HUES64 (cell line): ENCODE data around the gene RMI2. TPM values are rescaled to one million over a fixed set of nuclear protein-coding genes. Genes with fewer than 3 reads are reported as not detected.
"Not testable (repeated sequence)": the region's sequence is repeated elsewhere in the genome, so short reads cannot be mapped to it uniquely, and the experiment has no call there.

ENCODE experiments used
- H3K27ac ChIP-seq: 2 replicates; pipeline ENCODE4 v1.7.0; 2013; ENCODE audit warnings: low read depth, low read length, inconsistent platforms
- H3K27me3 ChIP-seq: 2 replicates; pipeline ENCODE4 v1.6.1; 2013; ENCODE audit warnings: mild to moderate bottlenecking, low read length; ENCODE audit not compliant: insufficient read depth
- H3K36me3 ChIP-seq: 2 replicates; pipeline ENCODE4 v1.6.1; 2013; ENCODE audit warnings: mild to moderate bottlenecking, low read length; ENCODE audit not compliant: insufficient read depth
- H3K4me1 ChIP-seq: 2 replicates; pipeline ENCODE4 v1.6.1; 2013; ENCODE audit warnings: mild to moderate bottlenecking, low read length, moderate library complexity; ENCODE audit not compliant: insufficient read depth
- H3K4me3 ChIP-seq: 2 replicates; pipeline ENCODE4 v1.5.1; 2013; ENCODE audit warnings: mild to moderate bottlenecking, low read length, moderate library complexity
- H3K9ac ChIP-seq: 2 replicates; pipeline ENCODE4 v1.6.1; 2013; ENCODE audit warnings: mild to moderate bottlenecking, low read depth, low read length
- H3K9me3 ChIP-seq: 2 replicates; pipeline ENCODE4 v1.6.1; 2013; ENCODE audit warnings: low read depth, low read length; ENCODE audit not compliant: insufficient read depth
- WGBS: fragments of 150-250, 120-280 bp; methylation state at CpG from one replicate; pipeline ENCODE4 v1.1.7; 2013; ENCODE audit warnings: missing lambda C conversion rate; 5-methylcytosine and 5-hydroxymethylcytosine counted together
- polyA plus RNA-seq, 2 experiments: library from polyadenylated mRNA; stranded (reverse); fragments of 50-300 nt; gene quantifications; one replicate each; pipeline ENCODE4 v1.2.3, GENCODE V29; 2013

RMI2 gene
- 63.3 TPM for polyA plus RNA-seq (2013, experiment 1 of 2)
- polyA plus RNA-seq (2013, experiment 2 of 2), result 70.4 TPM

DNA sequence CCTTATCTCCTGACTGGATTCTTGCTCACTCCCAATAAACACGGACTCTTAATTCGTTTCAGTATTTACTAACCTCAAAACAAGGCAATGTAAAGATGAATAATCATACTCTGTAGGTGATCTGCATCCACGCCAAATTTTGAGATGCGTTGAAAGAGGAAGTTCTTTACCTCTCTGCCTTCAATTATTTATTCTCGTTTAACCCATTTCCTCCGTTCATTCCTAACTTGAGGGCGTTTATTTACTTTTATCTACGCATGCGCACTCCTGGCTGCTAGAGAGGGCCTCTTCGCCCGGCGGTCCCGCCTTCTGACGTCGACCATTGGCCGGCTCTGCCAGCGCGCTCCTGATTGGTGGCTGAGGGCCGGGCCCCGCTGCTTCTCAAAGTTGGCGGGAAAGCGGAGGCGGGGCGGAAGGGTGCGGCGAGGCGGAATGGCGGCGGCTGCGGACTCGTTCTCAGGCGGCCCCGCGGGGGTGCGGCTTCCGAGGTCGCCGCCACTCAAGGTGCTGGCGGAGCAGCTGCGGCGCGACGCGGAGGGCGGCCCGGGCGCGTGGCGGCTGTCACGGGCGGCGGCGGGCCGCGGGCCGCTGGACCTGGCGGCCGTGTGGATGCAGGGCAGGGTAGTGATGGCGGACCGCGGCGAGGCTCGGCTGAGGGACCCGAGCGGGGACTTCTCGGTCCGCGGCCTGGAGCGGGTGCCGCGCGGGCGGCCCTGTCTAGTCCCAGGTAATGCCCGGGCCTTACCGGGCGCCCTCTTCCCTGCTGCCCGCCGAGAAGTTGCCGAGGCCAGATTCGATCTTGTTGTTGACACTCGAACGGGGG, at the start of gene RMI2:
RMI2 (plus strand) TSS at position 420 of the 823 bp plus-strand sequence; CDS start at position 433, 13 bp downstream.
- H3K27me3 ChIP-seq, result no peaks in the 10 kb centered on the region
- peak within 1 kb of the TSS; percentile 43; the same call in 1 of the 2 replicates for H3K27ac ChIP-seq
- under 1% methylated on average over 82 of the region's 82 CpGs for WGBS
- peak within 1 kb of the TSS; percentile 90 for H3K9ac ChIP-seq
- H3K4me3 ChIP-seq, result peak within 1 kb of the TSS; percentile 86
- no peaks in the 10 kb centered on the region for H3K36me3 ChIP-seq
- H3K4me1 ChIP-seq, result peaks cover 18% of the 10 kb centered on the region
- no peaks in the 10 kb centered on the region for H3K9me3 ChIP-seq

DNA sequence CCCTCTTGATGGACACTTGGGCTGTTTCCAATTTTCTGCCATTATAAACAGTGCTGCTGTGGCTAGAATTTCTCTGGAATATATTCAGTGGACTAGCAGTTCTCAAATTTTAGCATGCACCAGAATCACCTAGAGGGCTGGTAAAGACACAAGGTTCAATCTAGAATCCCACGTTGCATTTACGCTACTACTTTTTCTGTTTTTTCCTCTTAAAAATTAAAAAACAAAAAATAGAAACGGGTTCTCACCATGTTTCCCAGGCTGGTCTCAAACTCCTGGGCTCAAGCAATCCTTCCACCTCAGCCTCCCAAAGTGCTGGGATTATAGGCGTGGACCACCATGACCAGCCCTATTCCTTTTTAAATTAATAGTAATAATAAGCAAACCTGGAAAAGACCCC, 49.6 kb upstream of the RMI2 start:
- Histone ChIP-seq H3K27ac (no peak overlapping the region), H3K4me1 (peaks cover 21% of the 10 kb centered on the region), H3K4me3 (no peak overlapping the region)

DNA sequence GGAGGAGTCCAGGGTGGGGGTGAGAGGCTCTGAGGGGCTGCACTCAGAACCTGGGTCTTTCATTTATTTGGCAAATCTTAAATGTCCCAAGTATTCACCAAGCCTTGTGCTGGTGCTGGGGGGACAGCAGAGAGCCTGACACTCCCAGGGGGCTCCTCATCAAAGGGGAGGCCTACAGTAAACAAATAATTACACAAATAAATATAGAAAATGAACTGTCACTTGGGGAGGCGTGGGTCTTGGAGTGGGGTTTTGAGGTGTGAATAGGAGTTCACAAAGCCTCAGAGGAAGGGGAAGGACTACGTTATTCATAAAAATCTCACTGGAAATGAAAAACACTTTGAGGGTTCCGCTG, 48.9 kb upstream of the RMI2 start:
- WGBS, result 93% methylated on average over 3 of the region's 3 CpGs
- H3K9ac ChIP-seq, result no peak overlapping the region
- peaks cover 21% of the 10 kb centered on the region for H3K4me1 ChIP-seq
- H3K27me3 ChIP-seq, result no peaks in the 10 kb centered on the region
- no peaks in the 10 kb centered on the region for H3K36me3 ChIP-seq
- H3K27ac ChIP-seq, result no peak overlapping the region
- H3K4me3 ChIP-seq, result no peak overlapping the region
- H3K9me3 ChIP-seq, result no peaks in the 10 kb centered on the region

More for the DNA sequence above, 49.6 kb upstream of the RMI2 start:
- Histone ChIP-seq H3K9ac (no peak overlapping the region), H3K27me3 (no peaks in the 10 kb centered on the region), H3K9me3 (no peaks in the 10 kb centered on the region), H3K36me3 (no peaks in the 10 kb centered on the region)
- WGBS, result 88% methylated on average over 4 of the region's 4 CpGs

DNA sequence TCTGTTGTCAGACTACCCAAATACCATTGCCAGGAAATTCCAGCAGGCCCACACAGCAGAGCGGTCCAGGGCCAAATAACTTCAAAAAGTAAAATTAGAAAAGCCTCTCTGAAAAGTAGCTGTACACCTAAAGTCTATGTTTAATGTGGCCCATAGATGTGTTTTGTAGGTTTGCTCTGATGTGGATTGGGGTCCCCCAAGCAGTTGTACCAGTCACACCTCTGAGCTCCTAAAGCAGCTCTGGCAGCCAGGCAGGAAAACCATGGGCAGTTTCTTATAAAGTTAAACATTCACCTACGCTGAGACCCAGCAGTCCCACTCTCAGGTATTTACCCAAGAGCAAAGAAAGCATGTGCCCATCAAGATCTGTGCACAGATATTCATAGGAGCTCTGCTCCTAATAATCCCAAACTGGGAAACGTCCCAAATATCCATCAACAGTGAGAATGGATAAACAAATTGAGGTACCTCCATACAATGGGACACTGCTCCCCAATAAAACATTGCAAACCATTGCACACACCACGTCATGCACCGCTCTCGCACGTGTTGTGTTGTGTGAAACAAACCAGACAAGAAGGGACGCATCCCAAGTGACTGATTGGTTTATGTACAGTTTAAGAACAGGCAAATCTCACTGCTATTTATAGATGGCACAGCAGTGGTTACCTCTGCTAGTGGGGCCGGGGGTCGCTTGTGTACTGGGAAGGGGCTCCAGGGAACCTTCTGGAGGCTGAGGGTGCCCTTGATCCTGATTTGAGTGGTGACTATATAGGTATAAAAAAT, 48.4 kb upstream of the RMI2 start:
- no peaks in the 10 kb centered on the region for H3K9me3 ChIP-seq
- no peak overlapping the region for H3K4me3 ChIP-seq
- 79% methylated on average over 9 of the region's 10 CpGs for WGBS
- no peaks in the 10 kb centered on the region for H3K36me3 ChIP-seq
- H3K9ac ChIP-seq, result no peak overlapping the region
- no peaks in the 10 kb centered on the region for H3K27me3 ChIP-seq
- no peak overlapping the region for H3K27ac ChIP-seq
- peaks cover 17% of the 10 kb centered on the region for H3K4me1 ChIP-seq

GRCh38 chr16:11297492-11298142, 47.6 kb upstream of the RMI2 start:
- Histone ChIP-seq H3K9me3 (no peaks in the 10 kb centered on the region), H3K27ac (no peak overlapping the region), H3K36me3 (no peaks in the 10 kb centered on the region), H3K4me3 (no peak overlapping the region), H3K27me3 (no peaks in the 10 kb centered on the region), H3K9ac (0 out of 2 replicates have a peak overlapping the region, but pooled peaks have one; percentile 1), H3K4me1 (peaks cover 17% of the 10 kb centered on the region)
- 29% methylated on average over 19 of the region's 19 CpGs for WGBS

GRCh38 chr16:11298143-11298900, 46.9 kb upstream of the RMI2 start:
- H3K27ac ChIP-seq, result no peak overlapping the region
- 93% methylated on average over 5 of the region's 5 CpGs for WGBS
- no peaks in the 10 kb centered on the region for H3K36me3 ChIP-seq
- no peak overlapping the region for H3K9ac ChIP-seq
- no peak overlapping the region for H3K4me3 ChIP-seq
- peaks cover 17% of the 10 kb centered on the region for H3K4me1 ChIP-seq
- H3K27me3 ChIP-seq, result no peaks in the 10 kb centered on the region
- no peaks in the 10 kb centered on the region for H3K9me3 ChIP-seq

DNA sequence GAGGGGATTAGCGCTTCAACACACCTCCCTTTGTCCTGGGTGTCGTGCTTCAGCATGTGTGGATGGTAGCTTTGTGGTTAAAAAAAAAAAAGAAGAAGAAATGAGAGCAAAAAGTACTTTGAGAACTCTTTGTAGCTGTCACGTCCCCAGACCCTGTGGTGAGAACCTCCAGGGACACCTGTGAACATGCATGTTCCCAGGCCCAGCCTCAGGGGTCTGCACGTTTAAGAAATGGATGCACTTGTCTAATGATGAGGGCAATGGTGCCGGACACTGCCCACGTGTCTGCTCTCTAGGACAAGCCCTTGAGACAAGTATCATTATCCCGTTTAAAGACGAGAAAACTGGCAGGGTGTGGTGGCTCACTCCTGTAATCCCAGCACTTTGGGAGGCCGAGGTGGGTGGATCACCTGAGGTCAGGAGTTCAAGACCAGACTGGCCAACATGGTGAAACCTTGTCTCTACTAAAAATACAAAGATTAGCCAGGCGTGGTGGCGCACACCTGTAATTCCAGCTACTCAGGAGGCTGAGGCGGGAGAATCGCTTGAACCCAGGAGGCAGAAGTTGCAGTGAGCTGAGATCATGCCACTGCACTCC, 46.2 kb upstream of the RMI2 start:
- H3K4me3 ChIP-seq, H3K9me3 ChIP-seq, H3K27ac ChIP-seq, H3K27me3 ChIP-seq, H3K9ac ChIP-seq, H3K36me3 ChIP-seq: not testable (repeated sequence)
- 91% methylated on average over 13 of the region's 13 CpGs for WGBS
- H3K4me1 ChIP-seq, result peaks cover 17% of the 10 kb centered on the region

GRCh38 chr16:11299865-11300559, 45.2 kb upstream of the RMI2 start:
- WGBS, result 82% methylated on average over 6 of the region's 6 CpGs
- H3K4me1 ChIP-seq, result peaks cover 17% of the 10 kb centered on the region
- no peaks in the 10 kb centered on the region for H3K27me3 ChIP-seq
- no peak overlapping the region for H3K27ac ChIP-seq
- H3K4me3 ChIP-seq, result no peak overlapping the region
- no peaks in the 10 kb centered on the region for H3K36me3 ChIP-seq
- H3K9ac ChIP-seq, result no peak overlapping the region
- no peaks in the 10 kb centered on the region for H3K9me3 ChIP-seq

DNA sequence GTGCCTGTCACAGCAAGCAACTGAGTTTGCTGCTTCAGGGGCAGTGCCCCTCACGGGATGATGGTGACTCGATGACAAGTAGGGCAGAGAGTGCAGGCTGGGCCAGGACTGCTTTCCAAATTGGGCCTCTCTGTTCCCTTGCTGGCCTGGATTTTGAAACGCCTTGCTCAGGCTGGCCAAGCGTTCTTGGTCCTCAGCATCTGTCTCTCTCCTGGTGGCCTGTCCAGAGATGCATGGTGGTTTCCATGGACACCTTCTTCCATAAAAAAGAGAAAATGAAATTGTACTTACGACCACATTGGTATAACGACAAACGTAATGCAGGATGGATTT, 44.7 kb upstream of the RMI2 start:
- no peak overlapping the region for H3K27ac ChIP-seq
- WGBS, result 88% methylated on average over 7 of the region's 7 CpGs
- H3K4me3 ChIP-seq, result no peak overlapping the region
- no peaks in the 10 kb centered on the region for H3K36me3 ChIP-seq
- H3K4me1 ChIP-seq, result peaks cover 17% of the 10 kb centered on the region
- no peak overlapping the region for H3K9ac ChIP-seq
- no peaks in the 10 kb centered on the region for H3K9me3 ChIP-seq
- no peaks in the 10 kb centered on the region for H3K27me3 ChIP-seq
